Measurements from ENCODE around the gene XRCC5.

- no peak for TF ChIP-seq CTCF (IDR thresholded peaks at IDR 0.05)
- no peak for TF ChIP-seq POLR2A (IDR thresholded peaks at IDR 0.05; ENCODE audit: low read depth)
- TF ChIP-seq POLR2AphosphoS5 (IDR thresholded peaks at IDR 0.05): no peak
- no peak for TF ChIP-seq EP300 (IDR thresholded peaks at IDR 0.05)
These were observed 47.7 kb downstream of the XRCC5 start for GRCh38 chr2:216156822-216157221.
